MM.1S (cell line): ENCODE data around the gene RYR2.

ENCODE experiments used
- CTCF ChIP-seq: fragments of 300-600 bp; sonication (generic); IDR thresholded peaks from 2 replicates; pipeline ENCODE4 v1.5.1; 2016; ENCODE audit warnings: antibody characterized with exemption, low read length, mixed read lengths
- EZH2 ChIP-seq: fragments of 300-600 bp; sonication (generic); optimal IDR thresholded peaks from 2 replicates; pipeline ENCODE3; 2017; ENCODE audit warnings: low read depth, mild to moderate bottlenecking, antibody characterized with exemption, low read length, mixed read lengths

DNA sequence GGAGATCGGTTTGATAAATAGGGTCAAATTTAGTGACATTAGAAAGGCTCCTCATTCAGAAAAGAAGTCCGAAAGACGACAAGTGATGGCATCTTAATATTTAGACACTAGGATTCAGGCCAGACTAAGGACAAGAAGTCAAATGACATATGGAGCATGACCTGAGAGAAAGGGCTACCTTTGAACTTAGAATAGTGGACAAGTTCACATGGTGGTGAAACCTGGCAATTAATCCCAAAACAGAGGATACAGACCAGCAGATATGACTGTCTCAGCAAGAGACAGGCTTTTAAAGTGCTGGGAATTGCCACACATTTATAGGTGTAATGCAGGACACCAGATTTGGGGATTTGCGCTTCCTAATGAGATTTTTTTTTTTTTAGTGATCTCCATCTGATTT lies 703.6 kb downstream of the RYR2 start:
- no peak for TF ChIP-seq CTCF
- no peak for TF ChIP-seq EZH2
